AG09319 (cell line): ENCODE data around the gene DPPA2.

Source experiments
- DNase-seq: peaks from one replicate; pipeline ENCODE4 v3.0.0-alpha.2; 2010; ENCODE audit warnings: low read depth; ENCODE audit errors: extremely low read depth
- TF ChIP-seq, protein P1 (sequence below): IDR thresholded peaks from 2 replicates; pipeline ENCODE4 v1.5.1; 2011; ENCODE audit warnings: low read depth, mild to moderate bottlenecking, inconsistent platforms, low read length, moderate library complexity

The DPPA2 gene

DNA sequence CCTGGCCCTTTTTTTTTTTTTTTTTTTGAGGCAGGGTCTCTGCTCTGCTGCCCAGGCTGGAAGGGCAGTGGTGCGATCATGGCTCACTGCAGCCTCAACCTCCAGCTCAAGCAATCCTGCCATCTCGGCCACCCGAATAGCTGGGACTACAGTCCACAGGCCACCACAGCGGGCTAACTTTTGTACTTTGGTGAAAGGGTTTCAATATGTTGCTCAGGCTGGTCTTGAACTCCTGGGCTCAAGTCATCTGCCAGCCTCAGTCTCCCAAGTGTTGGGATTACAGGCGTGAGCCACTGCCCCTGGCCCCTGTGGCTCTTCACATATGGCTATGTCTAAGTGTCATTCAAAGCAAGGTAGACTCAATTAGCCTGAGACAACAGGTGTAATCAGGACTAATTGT, 8.8 kb upstream of the DPPA2 start:
- TF ChIP-seq, protein P1, sequence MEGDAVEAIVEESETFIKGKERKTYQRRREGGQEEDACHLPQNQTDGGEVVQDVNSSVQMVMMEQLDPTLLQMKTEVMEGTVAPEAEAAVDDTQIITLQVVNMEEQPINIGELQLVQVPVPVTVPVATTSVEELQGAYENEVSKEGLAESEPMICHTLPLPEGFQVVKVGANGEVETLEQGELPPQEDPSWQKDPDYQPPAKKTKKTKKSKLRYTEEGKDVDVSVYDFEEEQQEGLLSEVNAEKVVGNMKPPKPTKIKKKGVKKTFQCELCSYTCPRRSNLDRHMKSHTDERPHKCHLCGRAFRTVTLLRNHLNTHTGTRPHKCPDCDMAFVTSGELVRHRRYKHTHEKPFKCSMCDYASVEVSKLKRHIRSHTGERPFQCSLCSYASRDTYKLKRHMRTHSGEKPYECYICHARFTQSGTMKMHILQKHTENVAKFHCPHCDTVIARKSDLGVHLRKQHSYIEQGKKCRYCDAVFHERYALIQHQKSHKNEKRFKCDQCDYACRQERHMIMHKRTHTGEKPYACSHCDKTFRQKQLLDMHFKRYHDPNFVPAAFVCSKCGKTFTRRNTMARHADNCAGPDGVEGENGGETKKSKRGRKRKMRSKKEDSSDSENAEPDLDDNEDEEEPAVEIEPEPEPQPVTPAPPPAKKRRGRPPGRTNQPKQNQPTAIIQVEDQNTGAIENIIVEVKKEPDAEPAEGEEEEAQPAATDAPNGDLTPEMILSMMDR: no peak
- no peak for DNase-seq

DNA sequence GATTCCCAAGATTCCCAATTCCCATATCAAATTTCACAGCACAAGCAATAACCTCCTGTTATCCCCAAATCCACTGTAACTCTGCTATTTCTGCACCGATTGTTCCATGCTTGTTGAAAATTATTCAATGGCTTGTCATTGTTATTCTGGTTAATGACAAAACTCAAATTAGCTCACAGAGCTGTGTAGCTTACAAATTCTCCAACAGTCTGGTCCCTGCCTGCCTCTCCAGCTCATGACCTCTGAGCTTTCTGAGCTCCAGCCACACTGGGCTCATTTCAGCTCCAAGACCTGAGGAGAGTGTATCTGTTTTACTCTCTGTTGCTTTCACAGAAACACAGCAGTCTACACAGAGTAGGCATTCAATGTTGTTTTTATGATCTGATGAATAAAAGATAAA, 3.3 kb downstream of the DPPA2 start:
- TF ChIP-seq, protein P1: no peak
- DNase-seq: no peak

DNA sequence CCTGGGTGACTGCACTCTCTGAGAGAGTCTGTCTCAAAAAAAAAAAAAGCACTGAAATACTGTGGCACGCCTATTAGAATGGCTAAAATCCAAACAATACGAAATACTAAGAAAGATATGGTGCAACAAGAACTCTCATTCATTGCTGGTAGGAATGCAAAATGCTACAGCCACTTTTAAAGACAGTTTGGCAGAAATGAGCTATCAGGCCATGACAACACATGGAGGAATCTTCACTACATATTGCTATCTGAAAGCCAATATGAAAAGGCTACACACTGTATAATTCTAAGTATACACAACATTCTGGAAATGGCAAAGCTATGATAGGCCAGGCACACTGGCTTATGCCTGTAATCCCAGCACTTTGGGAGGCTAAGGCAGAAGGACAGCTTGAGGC, 18.8 kb downstream of the DPPA2 start:
- TF ChIP-seq, protein P1: no peak

DNA sequence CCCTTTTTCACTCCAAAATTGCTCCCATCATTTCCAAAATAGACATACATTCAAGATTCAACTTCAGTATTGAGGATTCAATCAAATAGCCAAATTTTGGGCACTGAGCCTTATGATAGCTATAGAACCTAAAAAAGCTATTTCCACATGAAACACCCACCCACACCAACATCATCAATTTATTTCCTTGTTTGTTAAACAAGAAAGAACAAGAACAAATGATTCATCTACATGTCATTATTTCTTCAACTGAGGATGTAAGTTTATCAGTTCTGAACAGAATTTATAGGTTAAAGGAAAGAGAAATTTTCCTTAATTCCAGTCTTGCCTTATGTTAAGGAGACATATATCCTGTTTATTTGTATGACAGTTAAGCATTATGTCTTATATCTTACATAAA, 32.2 kb downstream of the DPPA2 start:
- no peak for DNase-seq
- TF ChIP-seq, protein P1: no peak

More for the DNA sequence above, 18.8 kb downstream of the DPPA2 start:
- no peak for DNase-seq

DNA sequence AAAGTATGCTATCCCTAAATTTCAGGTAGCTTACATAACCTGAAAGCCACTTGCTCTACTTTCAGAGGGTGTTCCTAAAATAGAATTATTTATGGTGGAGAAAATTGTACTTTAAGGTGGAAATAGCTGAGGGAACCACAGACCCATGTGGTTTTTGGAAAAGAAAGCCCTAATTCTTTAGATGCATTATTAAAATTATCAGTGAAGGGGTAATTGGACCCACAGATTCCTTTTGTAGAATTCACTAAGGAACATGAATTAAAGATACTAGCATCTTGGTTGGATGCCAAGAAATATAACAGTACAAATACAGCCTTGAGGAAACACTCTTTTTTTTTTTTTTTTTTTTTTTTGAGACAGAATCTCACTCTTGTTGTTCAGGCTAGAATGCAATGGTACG, 37.8 kb downstream of the DPPA2 start:
- no peak for DNase-seq
- TF ChIP-seq, protein P1: no peak

DNA sequence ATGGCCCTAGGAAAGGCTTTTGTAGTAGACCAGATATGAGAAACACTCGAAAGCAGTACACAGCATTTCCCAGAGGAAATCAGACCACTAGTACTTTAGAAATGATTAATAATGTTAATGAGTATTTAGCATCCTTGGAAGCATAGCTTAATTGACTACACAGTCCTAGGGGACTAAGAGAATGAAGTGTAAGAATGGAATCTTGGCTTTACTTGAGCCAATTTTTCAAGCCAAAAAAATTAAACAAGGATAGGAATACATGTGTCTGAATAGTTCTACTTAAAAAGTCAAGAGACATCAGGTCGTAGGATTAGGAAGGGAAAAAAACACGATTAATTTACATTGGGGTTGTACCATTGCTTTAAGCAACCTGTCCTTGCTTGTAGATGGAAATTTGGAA, 38.2 kb downstream of the DPPA2 start:
- TF ChIP-seq, protein P1: no peak
- no peak for DNase-seq

DNA sequence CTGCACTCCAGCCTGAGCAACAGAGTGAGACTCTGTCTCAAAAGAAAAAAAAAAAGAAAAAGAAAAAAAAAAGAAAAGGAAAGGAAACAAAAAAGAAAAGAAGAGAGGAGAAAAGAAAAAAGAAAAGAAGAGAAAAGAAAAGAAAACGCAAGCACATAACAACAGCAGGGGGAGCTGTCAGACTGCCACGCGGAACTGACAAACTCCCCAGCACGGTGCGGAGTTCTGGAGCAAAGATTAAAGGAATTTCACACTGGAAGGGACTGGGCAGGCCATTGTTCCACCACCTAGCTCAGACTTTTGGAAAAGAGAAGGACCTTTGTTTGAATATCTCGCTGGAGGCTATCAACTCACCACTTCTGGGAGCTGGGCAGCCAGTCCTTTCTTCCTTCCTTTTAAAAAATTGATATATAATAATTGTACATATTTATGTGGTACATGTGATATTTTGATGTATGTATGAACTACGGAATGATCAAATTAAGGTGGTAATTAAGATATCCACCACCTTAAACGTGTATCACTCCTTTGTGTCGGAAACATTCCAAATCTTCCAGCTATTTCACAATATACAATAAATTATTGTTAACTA, 40.5 kb downstream of the DPPA2 start:
- TF ChIP-seq, protein P1: peak; percentile 59
- peak; percentile 1 for DNase-seq
